Mammary epithelial cell (primary cell): ENCODE measurements around the gene ZNF768.
"Not testable (repeated sequence)": the region's sequence is repeated elsewhere in the genome, so short reads cannot be mapped to it uniquely, and the experiment has no call there.

Experiments
- EZH2 ChIP-seq: IDR thresholded peaks from 2 replicates; pipeline ENCODE4 v1.6.1; 2012; ENCODE audit warnings: low read length, inconsistent platforms, borderline replicate concordance
- TF ChIP-seq, protein P1 (sequence below), 2 donors: IDR thresholded peaks in 1 of 2; conservative IDR thresholded peaks in 1 of 2; 2 replicates each; pipeline ENCODE4 v1.5.1; 2011 to 2012; ENCODE audit warnings: inconsistent platforms in 2 of 2, low read length in 2 of 2, mild to moderate bottlenecking in 2 of 2, control low read depth in 1 of 2, low read depth in 1 of 2; ENCODE audit not compliant: insufficient read depth in 1 of 2; ENCODE audit errors: extremely low read depth in 1 of 2

DNA sequence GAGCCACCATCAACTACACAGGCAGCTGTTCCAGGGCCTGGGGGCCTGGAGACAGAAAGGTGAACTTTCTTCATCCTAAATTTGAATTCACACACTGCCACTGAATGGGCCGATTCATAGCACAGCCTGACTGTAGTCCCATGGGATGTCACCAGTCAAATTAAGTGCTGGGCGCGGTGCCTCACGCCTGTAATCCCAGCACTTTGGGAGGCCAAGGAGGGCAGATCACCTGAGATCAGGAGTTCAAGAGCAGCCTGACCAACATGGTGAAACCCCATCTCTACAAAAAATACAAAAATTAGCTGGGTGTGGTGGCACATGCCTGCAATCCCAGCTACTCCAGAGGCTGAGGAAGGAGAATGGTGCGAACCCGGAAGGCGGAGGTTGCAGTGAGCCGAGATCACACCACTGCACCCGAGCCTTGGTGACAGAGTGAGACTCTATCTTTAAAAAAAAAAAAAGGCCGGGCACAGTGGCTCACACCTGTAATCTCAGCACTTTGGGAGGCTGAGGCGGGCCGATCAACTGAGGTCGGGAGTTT, 13.7 kb upstream of the ZNF768 start:
- TF ChIP-seq, protein P1, sequence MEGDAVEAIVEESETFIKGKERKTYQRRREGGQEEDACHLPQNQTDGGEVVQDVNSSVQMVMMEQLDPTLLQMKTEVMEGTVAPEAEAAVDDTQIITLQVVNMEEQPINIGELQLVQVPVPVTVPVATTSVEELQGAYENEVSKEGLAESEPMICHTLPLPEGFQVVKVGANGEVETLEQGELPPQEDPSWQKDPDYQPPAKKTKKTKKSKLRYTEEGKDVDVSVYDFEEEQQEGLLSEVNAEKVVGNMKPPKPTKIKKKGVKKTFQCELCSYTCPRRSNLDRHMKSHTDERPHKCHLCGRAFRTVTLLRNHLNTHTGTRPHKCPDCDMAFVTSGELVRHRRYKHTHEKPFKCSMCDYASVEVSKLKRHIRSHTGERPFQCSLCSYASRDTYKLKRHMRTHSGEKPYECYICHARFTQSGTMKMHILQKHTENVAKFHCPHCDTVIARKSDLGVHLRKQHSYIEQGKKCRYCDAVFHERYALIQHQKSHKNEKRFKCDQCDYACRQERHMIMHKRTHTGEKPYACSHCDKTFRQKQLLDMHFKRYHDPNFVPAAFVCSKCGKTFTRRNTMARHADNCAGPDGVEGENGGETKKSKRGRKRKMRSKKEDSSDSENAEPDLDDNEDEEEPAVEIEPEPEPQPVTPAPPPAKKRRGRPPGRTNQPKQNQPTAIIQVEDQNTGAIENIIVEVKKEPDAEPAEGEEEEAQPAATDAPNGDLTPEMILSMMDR (conservative IDR thresholded peaks at IDR 0.05 in 1 of 2, IDR thresholded peaks at IDR 0.05 in 1 of 2; ENCODE audit: extremely low read depth in 1 of 2, insufficient read depth in 1 of 2, low read depth in 1 of 2, low read length in 2 of 2), result not testable (repeated sequence)
- not testable (repeated sequence) for TF ChIP-seq EZH2
